GM21381 (cell line): ENCODE results near the gene DDX25.

Experiments used
- ATAC-seq: cut with Tn5 transposase; IDR thresholded peaks from one replicate; pipeline ENCODE4 v1.9.1; 2021; ENCODE audit warnings: mild to moderate bottlenecking, moderate library complexity; ENCODE audit not compliant: unreplicated experiment

Gene DDX25

GRCh38 chr11:125968354-125968753 lies 64.0 kb downstream of the DDX25 start:
- no peak for ATAC-seq

- no peak for ATAC-seq
Observed at GRCh38 chr11:125971618-125972017, 67.3 kb downstream of the DDX25 start.

GRCh38 chr11:125974284-125974683 lies 70.0 kb downstream of the DDX25 start:
- ATAC-seq = no peak

GRCh38 chr11:125975634-125976033 lies 71.3 kb downstream of the DDX25 start:
- ATAC-seq = no peak

- no peak for ATAC-seq
Observed at GRCh38 chr11:125976156-125976555, 71.8 kb downstream of the DDX25 start.

- ATAC-seq = no peak
Observed at GRCh38 chr11:125977333-125977732, 73.0 kb downstream of the DDX25 start.

GRCh38 chr11:125978181-125978716 lies 73.9 kb downstream of the DDX25 start:
- no peak for ATAC-seq
